Endodermal cell (in vitro differentiated cells): ENCODE results near the gene SPARC. TPM values are rescaled to one million over a fixed set of nuclear protein-coding genes. Genes with fewer than 3 reads are reported as not detected.
A peak's percentile ranks its signal among the peaks of the same experiment; 100 is the strongest.

Experiments used
- DNase-seq: peaks from one replicate; pipeline ENCODE4 v3.0.0-alpha.2; 2017
- H3K27ac ChIP-seq: 2 replicates; pipeline ENCODE4 v1.5.1; 2013; ENCODE audit warnings: mild to moderate bottlenecking, low read depth, low read length, moderate library complexity
- H3K27me3 ChIP-seq: 2 replicates; pipeline ENCODE4 v1.6.1; 2013; ENCODE audit warnings: mild to moderate bottlenecking, low read length, moderate library complexity; ENCODE audit not compliant: insufficient read depth, control insufficient read depth, poor library complexity, severe bottlenecking
- H3K36me3 ChIP-seq: 2 replicates; pipeline ENCODE4 v1.7.0; 2013; ENCODE audit warnings: mild to moderate bottlenecking, low read length, moderate library complexity; ENCODE audit not compliant: control insufficient read depth, insufficient read depth
- H3K4me1 ChIP-seq: one replicate; pipeline ENCODE4 v1.7.0; 2013; ENCODE audit warnings: low read length; ENCODE audit not compliant: control insufficient read depth, insufficient read depth
- H3K4me3 ChIP-seq: 2 replicates; pipeline ENCODE4 v1.5.1; 2013; ENCODE audit warnings: mild to moderate bottlenecking, low read length, moderate library complexity
- H3K9ac ChIP-seq: 2 replicates; pipeline ENCODE4 v1.6.1; 2013; ENCODE audit warnings: mild to moderate bottlenecking, low read length, moderate library complexity; ENCODE audit not compliant: poor library complexity, severe bottlenecking; ENCODE audit errors: extremely low read depth
- H3K9me3 ChIP-seq: 2 replicates; pipeline ENCODE4 v1.6.1; 2013; ENCODE audit warnings: mild to moderate bottlenecking, low read length, moderate library complexity; ENCODE audit not compliant: control insufficient read depth
- H3K27ac Mint-ChIP-seq: 2 replicates; pipeline ENCODE4 v1.8.0; 2020; ENCODE audit warnings: mixed read lengths
- H3K27me3 Mint-ChIP-seq: 2 replicates; pipeline ENCODE4 v1.8.0; 2021; ENCODE audit warnings: mild to moderate bottlenecking, mixed read lengths; ENCODE audit not compliant: insufficient read depth
- H3K36me3 Mint-ChIP-seq: 2 replicates; pipeline ENCODE4 v1.8.0; 2020; ENCODE audit warnings: low read depth, mixed read lengths
- H3K4me1 Mint-ChIP-seq: 2 replicates; pipeline ENCODE4 v1.8.0; 2020; ENCODE audit warnings: mixed read lengths
- H3K4me3 Mint-ChIP-seq: 2 replicates; pipeline ENCODE4 v1.8.0; 2020; ENCODE audit warnings: mild to moderate bottlenecking, moderate library complexity, mixed read lengths
- H3K9me3 Mint-ChIP-seq: 2 replicates; pipeline ENCODE4 v1.8.0; 2020; ENCODE audit warnings: mild to moderate bottlenecking, mixed read lengths
- WGBS, 2 experiments: methylation state at CpG; one replicate each; pipeline versions ENCODE4 v1.1.5 to v1.1.7; 2013; ENCODE audit warnings: missing lambda C conversion rate in 2 of 2, mixed read lengths in 1 of 2; ENCODE audit not compliant: insufficient coverage in 1 of 2, insufficient read length in 1 of 2; 5-methylcytosine and 5-hydroxymethylcytosine counted together
- total RNA-seq, 2 donors: library from RNA; stranded (reverse); fragmentation: NEBNext Ultra II Directional in 1 of 2; extraction: Animal tissue kit (Norgen Biotek cat#: 25700) in 1 of 2; gene quantifications; 2 replicates in 1 of 2; 3 replicates in 1 of 2; pipeline ENCODE4 v1.2.1, GENCODE V29; 2021
- TF ChIP-seq, protein P1 (sequence below): fragments of 200-600 bp; sonication (generic); conservative IDR thresholded peaks from 2 replicates; pipeline ENCODE4 v1.5.0; 2021; ENCODE audit warnings: antibody characterized with exemption, mild to moderate bottlenecking

Gene SPARC
- total RNA-seq, 2 donors from 2014 or later: 523 to 643 TPM

DNA sequence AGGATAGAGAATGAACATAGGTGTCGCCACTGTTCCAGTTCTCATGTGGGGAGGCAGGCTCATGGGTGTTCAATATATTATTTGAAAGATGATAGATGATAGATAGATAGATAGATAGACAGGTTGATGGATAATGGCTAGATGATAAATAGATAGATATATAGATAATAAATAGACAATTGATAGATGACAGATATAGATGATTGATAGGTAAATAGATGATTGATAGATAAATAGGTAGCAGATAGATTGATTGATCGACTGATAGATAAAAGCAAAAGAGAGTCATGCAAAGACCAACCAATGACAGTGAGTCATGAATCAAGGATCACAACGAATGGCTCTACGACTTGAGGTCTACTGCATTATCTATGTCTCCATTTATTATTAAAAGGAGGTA is 30.4 kb downstream of the SPARC start:
- Mint-ChIP-seq H3K27ac (no peak overlapping the region), H3K9me3 (no peaks in the 10 kb centered on the region), H3K4me3 (no peak overlapping the region), H3K4me1 (peaks cover 2% of the 10 kb centered on the region), H3K27me3 (no peaks in the 10 kb centered on the region), H3K36me3 (no peaks in the 10 kb centered on the region)
- TF ChIP-seq, protein P1, sequence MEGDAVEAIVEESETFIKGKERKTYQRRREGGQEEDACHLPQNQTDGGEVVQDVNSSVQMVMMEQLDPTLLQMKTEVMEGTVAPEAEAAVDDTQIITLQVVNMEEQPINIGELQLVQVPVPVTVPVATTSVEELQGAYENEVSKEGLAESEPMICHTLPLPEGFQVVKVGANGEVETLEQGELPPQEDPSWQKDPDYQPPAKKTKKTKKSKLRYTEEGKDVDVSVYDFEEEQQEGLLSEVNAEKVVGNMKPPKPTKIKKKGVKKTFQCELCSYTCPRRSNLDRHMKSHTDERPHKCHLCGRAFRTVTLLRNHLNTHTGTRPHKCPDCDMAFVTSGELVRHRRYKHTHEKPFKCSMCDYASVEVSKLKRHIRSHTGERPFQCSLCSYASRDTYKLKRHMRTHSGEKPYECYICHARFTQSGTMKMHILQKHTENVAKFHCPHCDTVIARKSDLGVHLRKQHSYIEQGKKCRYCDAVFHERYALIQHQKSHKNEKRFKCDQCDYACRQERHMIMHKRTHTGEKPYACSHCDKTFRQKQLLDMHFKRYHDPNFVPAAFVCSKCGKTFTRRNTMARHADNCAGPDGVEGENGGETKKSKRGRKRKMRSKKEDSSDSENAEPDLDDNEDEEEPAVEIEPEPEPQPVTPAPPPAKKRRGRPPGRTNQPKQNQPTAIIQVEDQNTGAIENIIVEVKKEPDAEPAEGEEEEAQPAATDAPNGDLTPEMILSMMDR: no peak
- H3K27ac ChIP-seq: no peak overlapping the region
- H3K36me3 ChIP-seq: peaks cover 3% of the 10 kb centered on the region
- no peaks in the 10 kb centered on the region for H3K9me3 ChIP-seq
- 90 to 97% methylated on average over 4 of the region's 4 CpGs for WGBS, 2 experiments
- no peak overlapping the region for H3K9ac ChIP-seq
- no peaks in the 10 kb centered on the region for H3K4me1 ChIP-seq
- H3K4me3 ChIP-seq: no peak overlapping the region
- DNase-seq: no peak
- no peaks in the 10 kb centered on the region for H3K27me3 ChIP-seq

DNA sequence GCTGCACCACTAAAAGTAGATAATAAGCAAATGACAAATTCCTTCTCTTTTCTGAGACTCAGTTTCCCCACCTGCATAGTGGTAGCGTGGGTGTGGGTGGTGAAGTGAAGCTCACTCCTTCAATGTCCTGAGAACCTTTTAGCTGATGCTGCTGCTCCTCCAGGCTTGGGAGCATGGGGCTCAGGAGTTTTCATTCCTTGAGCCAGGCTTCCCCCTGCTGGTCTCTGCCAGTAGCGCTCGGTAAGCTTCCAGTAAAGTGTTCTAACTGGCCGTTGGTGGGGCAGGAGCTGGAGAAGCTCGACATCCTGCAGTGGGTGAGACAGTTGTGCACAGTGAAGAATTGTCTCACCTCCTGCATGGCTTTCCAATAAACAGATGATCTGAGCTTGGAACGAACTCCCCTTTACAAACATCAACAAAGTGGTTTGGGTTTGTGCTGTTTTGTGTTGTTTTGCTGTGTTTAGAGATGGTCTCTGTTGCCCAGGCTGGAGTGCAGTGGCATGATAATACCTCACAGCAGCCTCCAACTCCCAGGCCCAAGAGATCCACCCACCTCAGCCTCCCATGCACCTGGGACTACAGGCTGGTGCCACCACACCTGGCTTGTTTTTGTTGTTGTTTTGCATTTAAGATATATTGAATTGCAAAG is 34.6 kb downstream of the SPARC start:
- no peak overlapping the region for H3K4me3 Mint-ChIP-seq
- no peaks in the 10 kb centered on the region for H3K27me3 ChIP-seq
- WGBS, 2 experiments: 10% methylated on average over 5 of the region's 6 CpGs; no CpG with 5 or more reads in 1 of the 2 experiments
- no peaks in the 10 kb centered on the region for H3K36me3 Mint-ChIP-seq
- TF ChIP-seq, protein P1: peak; percentile 91
- H3K36me3 ChIP-seq: no peaks in the 10 kb centered on the region
- no peak overlapping the region for H3K4me3 ChIP-seq
- H3K4me1 ChIP-seq: peaks cover 4% of the 10 kb centered on the region
- no peak overlapping the region for H3K27ac ChIP-seq
- H3K9me3 Mint-ChIP-seq: no peaks in the 10 kb centered on the region
- H3K27ac Mint-ChIP-seq: no peak overlapping the region
- H3K9me3 ChIP-seq: no peaks in the 10 kb centered on the region
- H3K27me3 Mint-ChIP-seq: no peaks in the 10 kb centered on the region
- H3K4me1 Mint-ChIP-seq: peaks cover 9% of the 10 kb centered on the region
- peak; percentile 96 for DNase-seq
- H3K9ac ChIP-seq: no peak overlapping the region

DNA sequence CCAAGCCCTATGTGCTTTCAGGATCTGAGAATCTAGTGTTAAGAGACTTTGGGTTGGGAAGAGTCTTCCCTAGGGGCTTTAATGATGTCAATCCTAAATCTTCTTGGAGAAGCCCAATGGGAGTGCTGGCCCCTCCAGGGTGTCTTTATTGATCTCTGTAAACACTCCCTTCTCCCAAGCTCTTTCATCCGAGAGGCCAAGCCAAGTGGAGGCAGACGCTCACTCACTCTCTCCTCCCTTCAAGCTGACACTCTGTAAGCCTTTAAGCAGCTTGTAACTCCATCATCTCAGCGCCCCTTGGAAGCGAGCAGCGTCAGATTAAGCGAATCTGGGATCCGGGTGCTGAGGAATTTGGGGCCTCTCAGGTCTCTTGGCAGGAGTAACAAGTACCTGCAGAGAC is 37.7 kb downstream of the SPARC start:
- H3K27ac Mint-ChIP-seq: peak overlapping the region; percentile 77
- H3K36me3 Mint-ChIP-seq: no peaks in the 10 kb centered on the region
- Histone ChIP-seq H3K4me3 (no peak overlapping the region), H3K27ac (no peak overlapping the region), H3K27me3 (no peaks in the 10 kb centered on the region), H3K9ac (no peak overlapping the region), H3K36me3 (no peaks in the 10 kb centered on the region), H3K9me3 (no peaks in the 10 kb centered on the region), H3K4me1 (peaks cover 4% of the 10 kb centered on the region)
- peaks cover 9% of the 10 kb centered on the region for H3K4me1 Mint-ChIP-seq
- TF ChIP-seq, protein P1: no peak
- WGBS, 2 experiments: 68 to 93% methylated on average over 5 to 7 of the region's 7 CpGs
- H3K27me3 Mint-ChIP-seq: peaks cover 7% of the 10 kb centered on the region
- H3K4me3 Mint-ChIP-seq: no peak overlapping the region
- H3K9me3 Mint-ChIP-seq: no peaks in the 10 kb centered on the region
- DNase-seq: peak; percentile 67
